Activated CD8-positive, alpha-beta memory T cell treated with anti-CD3 and anti-CD28 coated beads, Interleukin-2, amount 50 U/mL, for 48 hours (primary cell): ENCODE data around the gene SMG6.

ENCODE experiments used
- DNase-seq: peaks from one replicate; pipeline ENCODE4 v3.0.0-alpha.2; 2020

Gene SMG6

GRCh38 chr17:2197271-2197670 lies 106.3 kb downstream of the SMG6 start:
- DNase-seq, result no peak

- peak; percentile 65 for DNase-seq
Observed at GRCh38 chr17:2195729-2196128, 107.9 kb downstream of the SMG6 start.

GRCh38 chr17:2194889-2195335 lies 108.7 kb downstream of the SMG6 start:
- no peak for DNase-seq

GRCh38 chr17:2192367-2193057 lies 111.1 kb downstream of the SMG6 start:
- DNase-seq, result peak; percentile 80

- DNase-seq, result no peak
Observed at GRCh38 chr17:2191785-2192184, 111.8 kb downstream of the SMG6 start.

- no peak for DNase-seq
Observed at GRCh38 chr17:2191227-2191626, 112.4 kb downstream of the SMG6 start.

- no peak for DNase-seq
Observed at GRCh38 chr17:2190014-2190413, 113.6 kb downstream of the SMG6 start.

GRCh38 chr17:2188971-2189630 lies 114.5 kb downstream of the SMG6 start:
- no peak for DNase-seq

GRCh38 chr17:2187758-2188157 lies 115.8 kb downstream of the SMG6 start:
- no peak for DNase-seq

GRCh38 chr17:2186937-2187336 lies 116.6 kb downstream of the SMG6 start:
- DNase-seq, result no peak

GRCh38 chr17:2184993-2185931 lies 118.3 kb downstream of the SMG6 start:
- no peak for DNase-seq

GRCh38 chr17:2183346-2183745 lies 120.2 kb downstream of the SMG6 start:
- no peak for DNase-seq

GRCh38 chr17:2181897-2182448 lies 121.6 kb downstream of the SMG6 start:
- no peak for DNase-seq

- DNase-seq, result no peak
Observed at GRCh38 chr17:2181206-2181896, 122.2 kb downstream of the SMG6 start.

GRCh38 chr17:2180768-2181167 lies 122.8 kb downstream of the SMG6 start:
- DNase-seq, result no peak

- DNase-seq, result no peak
Observed at GRCh38 chr17:2179615-2180295, 123.8 kb downstream of the SMG6 start.

- DNase-seq, result no peak
Observed at GRCh38 chr17:2178798-2179501, 124.6 kb downstream of the SMG6 start.

GRCh38 chr17:2177235-2177811 lies 126.3 kb downstream of the SMG6 start:
- no peak for DNase-seq

GRCh38 chr17:2176499-2177169 lies 127.0 kb downstream of the SMG6 start:
- no peak for DNase-seq

GRCh38 chr17:2175294-2175628 lies 128.3 kb downstream of the SMG6 start:
- DNase-seq, result no peak
